DND-41 (cell line): ENCODE results near the gene ATP2B3.

Experiments
- CTCF ChIP-seq: IDR thresholded peaks from 2 replicates; pipeline ENCODE4 v1.5.1; 2012; ENCODE audit warnings: borderline replicate concordance, low read length, moderate library complexity, mild to moderate bottlenecking; ENCODE audit not compliant: poor library complexity, severe bottlenecking; ENCODE audit errors: extremely low read depth
- EZH2 ChIP-seq: IDR thresholded peaks from 3 replicates; pipeline ENCODE4 v1.6.1; 2012; ENCODE audit warnings: borderline replicate concordance, low read depth, mild to moderate bottlenecking, moderate library complexity, low read length, inconsistent platforms; ENCODE audit not compliant: severe bottlenecking

GRCh38 chrX:153561337-153561736 is 43.9 kb downstream of the ATP2B3 start:
- TF ChIP-seq CTCF (no peak), EZH2 (no peak)
